ENCODE measurements around the gene ROBO1. TPM values are rescaled to one million over a fixed set of nuclear protein-coding genes. Genes with fewer than 3 reads are reported as not detected.

Gene ROBO1
- total and polyA plus RNA-seq, 2 of the 8 experiments (the other 6 are each of a cell fraction or from before 2014, with no cell fraction given): 51.4 to 91.0 TPM

DNA sequence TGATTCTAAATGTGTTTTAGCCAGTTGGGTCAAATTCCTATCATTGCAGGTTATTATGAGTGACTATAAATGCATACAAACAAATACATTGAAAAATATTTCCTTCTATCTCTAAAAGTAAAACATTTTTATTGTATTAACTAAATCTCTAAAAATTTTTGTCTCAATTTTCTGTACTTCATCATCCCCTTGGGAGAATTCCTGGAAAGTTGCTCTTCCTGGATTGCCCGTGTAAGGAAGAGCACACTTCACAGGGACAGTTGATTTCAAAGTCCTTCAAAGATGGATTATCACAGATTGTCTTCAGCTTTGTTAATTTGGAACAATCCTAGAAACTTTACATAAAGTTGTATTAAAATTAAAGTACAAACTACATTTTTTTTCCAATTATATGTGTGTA is 595.6 kb downstream of the ROBO1 start (continued):
- TF ChIP-seq, protein P1, sequence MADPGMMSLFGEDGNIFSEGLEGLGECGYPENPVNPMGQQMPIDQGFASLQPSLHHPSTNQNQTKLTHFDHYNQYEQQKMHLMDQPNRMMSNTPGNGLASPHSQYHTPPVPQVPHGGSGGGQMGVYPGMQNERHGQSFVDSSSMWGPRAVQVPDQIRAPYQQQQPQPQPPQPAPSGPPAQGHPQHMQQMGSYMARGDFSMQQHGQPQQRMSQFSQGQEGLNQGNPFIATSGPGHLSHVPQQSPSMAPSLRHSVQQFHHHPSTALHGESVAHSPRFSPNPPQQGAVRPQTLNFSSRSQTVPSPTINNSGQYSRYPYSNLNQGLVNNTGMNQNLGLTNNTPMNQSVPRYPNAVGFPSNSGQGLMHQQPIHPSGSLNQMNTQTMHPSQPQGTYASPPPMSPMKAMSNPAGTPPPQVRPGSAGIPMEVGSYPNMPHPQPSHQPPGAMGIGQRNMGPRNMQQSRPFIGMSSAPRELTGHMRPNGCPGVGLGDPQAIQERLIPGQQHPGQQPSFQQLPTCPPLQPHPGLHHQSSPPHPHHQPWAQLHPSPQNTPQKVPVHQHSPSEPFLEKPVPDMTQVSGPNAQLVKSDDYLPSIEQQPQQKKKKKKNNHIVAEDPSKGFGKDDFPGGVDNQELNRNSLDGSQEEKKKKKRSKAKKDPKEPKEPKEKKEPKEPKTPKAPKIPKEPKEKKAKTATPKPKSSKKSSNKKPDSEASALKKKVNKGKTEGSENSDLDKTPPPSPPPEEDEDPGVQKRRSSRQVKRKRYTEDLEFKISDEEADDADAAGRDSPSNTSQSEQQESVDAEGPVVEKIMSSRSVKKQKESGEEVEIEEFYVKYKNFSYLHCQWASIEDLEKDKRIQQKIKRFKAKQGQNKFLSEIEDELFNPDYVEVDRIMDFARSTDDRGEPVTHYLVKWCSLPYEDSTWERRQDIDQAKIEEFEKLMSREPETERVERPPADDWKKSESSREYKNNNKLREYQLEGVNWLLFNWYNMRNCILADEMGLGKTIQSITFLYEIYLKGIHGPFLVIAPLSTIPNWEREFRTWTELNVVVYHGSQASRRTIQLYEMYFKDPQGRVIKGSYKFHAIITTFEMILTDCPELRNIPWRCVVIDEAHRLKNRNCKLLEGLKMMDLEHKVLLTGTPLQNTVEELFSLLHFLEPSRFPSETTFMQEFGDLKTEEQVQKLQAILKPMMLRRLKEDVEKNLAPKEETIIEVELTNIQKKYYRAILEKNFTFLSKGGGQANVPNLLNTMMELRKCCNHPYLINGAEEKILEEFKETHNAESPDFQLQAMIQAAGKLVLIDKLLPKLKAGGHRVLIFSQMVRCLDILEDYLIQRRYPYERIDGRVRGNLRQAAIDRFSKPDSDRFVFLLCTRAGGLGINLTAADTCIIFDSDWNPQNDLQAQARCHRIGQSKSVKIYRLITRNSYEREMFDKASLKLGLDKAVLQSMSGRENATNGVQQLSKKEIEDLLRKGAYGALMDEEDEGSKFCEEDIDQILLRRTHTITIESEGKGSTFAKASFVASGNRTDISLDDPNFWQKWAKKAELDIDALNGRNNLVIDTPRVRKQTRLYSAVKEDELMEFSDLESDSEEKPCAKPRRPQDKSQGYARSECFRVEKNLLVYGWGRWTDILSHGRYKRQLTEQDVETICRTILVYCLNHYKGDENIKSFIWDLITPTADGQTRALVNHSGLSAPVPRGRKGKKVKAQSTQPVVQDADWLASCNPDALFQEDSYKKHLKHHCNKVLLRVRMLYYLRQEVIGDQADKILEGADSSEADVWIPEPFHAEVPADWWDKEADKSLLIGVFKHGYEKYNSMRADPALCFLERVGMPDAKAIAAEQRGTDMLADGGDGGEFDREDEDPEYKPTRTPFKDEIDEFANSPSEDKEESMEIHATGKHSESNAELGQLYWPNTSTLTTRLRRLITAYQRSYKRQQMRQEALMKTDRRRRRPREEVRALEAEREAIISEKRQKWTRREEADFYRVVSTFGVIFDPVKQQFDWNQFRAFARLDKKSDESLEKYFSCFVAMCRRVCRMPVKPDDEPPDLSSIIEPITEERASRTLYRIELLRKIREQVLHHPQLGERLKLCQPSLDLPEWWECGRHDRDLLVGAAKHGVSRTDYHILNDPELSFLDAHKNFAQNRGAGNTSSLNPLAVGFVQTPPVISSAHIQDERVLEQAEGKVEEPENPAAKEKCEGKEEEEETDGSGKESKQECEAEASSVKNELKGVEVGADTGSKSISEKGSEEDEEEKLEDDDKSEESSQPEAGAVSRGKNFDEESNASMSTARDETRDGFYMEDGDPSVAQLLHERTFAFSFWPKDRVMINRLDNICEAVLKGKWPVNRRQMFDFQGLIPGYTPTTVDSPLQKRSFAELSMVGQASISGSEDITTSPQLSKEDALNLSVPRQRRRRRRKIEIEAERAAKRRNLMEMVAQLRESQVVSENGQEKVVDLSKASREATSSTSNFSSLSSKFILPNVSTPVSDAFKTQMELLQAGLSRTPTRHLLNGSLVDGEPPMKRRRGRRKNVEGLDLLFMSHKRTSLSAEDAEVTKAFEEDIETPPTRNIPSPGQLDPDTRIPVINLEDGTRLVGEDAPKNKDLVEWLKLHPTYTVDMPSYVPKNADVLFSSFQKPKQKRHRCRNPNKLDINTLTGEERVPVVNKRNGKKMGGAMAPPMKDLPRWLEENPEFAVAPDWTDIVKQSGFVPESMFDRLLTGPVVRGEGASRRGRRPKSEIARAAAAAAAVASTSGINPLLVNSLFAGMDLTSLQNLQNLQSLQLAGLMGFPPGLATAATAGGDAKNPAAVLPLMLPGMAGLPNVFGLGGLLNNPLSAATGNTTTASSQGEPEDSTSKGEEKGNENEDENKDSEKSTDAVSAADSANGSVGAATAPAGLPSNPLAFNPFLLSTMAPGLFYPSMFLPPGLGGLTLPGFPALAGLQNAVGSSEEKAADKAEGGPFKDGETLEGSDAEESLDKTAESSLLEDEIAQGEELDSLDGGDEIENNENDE (IDR thresholded peaks at IDR 0.05; ENCODE audit: insufficient replicate concordance, low read length): no peak
- no peak for TF ChIP-seq KDM1A (IDR thresholded peaks at IDR 0.05; ENCODE audit: borderline replicate concordance, low read length)
- no peak for TF ChIP-seq SP2 (IDR thresholded peaks at IDR 0.05; ENCODE audit: low read length)
- no peak for TF ChIP-seq CBX8 (IDR thresholded peaks at IDR 0.05; ENCODE audit: borderline replicate concordance, low read depth, low read length)
- TF ChIP-seq NANOG (IDR thresholded peaks at IDR 0.05; ENCODE audit: insufficient read depth, low read depth, low read length, poor library complexity, severe bottlenecking): no peak
- TF ChIP-seq POLR2A (IDR thresholded peaks at IDR 0.05; ENCODE audit: control extremely low read depth in 1 of 2, low read depth in 2 of 2, low read length in 2 of 2): no peak
- TF ChIP-seq KDM4A (IDR thresholded peaks at IDR 0.05; ENCODE audit: low read depth, low read length, severe bottlenecking): no peak
- no peak for TF ChIP-seq EGR1 (IDR thresholded peaks at IDR 0.05; ENCODE audit: borderline replicate concordance, low read depth, low read length)
- TF ChIP-seq EP300 (IDR thresholded peaks at IDR 0.05; ENCODE audit: borderline replicate concordance in 1 of 2, low read depth in 2 of 2, low read length in 2 of 2): no peak
- TF ChIP-seq, protein P2, sequence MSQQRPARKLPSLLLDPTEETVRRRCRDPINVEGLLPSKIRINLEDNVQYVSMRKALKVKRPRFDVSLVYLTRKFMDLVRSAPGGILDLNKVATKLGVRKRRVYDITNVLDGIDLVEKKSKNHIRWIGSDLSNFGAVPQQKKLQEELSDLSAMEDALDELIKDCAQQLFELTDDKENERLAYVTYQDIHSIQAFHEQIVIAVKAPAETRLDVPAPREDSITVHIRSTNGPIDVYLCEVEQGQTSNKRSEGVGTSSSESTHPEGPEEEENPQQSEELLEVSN (IDR thresholded peaks at IDR 0.05): no peak
- TF ChIP-seq FOSL1 (IDR thresholded peaks at IDR 0.05; ENCODE audit: insufficient read depth, low read depth, low read length): no peak
